GM23338 (cell line): ENCODE measurements around the gene WNT8A. TPM values are rescaled to one million over a fixed set of nuclear protein-coding genes. Genes with fewer than 3 reads are reported as not detected.
"Not testable (repeated sequence)": the region's sequence is repeated elsewhere in the genome, so short reads cannot be mapped to it uniquely, and the experiment has no call there.

Experiments
- ATAC-seq: fragments of 200-7000 bp; cut with Tn5 transposase; 3 replicates; pipeline ENCODE4 v1.9.1; 2020
- DNase-seq: peaks from one replicate; pipeline ENCODE4 v3.0.0-alpha.2; 2015; ENCODE audit warnings: low spot score
- H2AFZ ChIP-seq: fragments of 200-600 bp; sonication (generic); 2 replicates; pipeline ENCODE4 v1.8.0; 2016; ENCODE audit warnings: antibody characterized with exemption, mild to moderate bottlenecking, moderate library complexity
- H3F3A ChIP-seq: fragments of 200-600 bp; sonication (generic); replicated peaks from 2 replicates; pipeline ENCODE4 v1.8.0; 2017; ENCODE audit warnings: antibody characterized with exemption, mixed run types, low read depth
- H3K27ac ChIP-seq: fragments of 200-600 bp; sonication (generic); 2 replicates; pipeline ENCODE4 v1.6.1; 2016; ENCODE audit warnings: low read depth
- H3K27me3 ChIP-seq: fragments of 200-600 bp; sonication (generic); 2 replicates; pipeline ENCODE4 v1.8.0; 2016; ENCODE audit warnings: mild to moderate bottlenecking, mixed run types, moderate library complexity; ENCODE audit not compliant: insufficient read depth
- H3K36me3 ChIP-seq: fragments of 200-600 bp; sonication (generic); 2 replicates; pipeline ENCODE4 v1.8.0; 2016; ENCODE audit warnings: mild to moderate bottlenecking; ENCODE audit not compliant: insufficient read depth
- H3K4me1 ChIP-seq: fragments of 200-600 bp; sonication (generic); 2 replicates; pipeline ENCODE4 v1.8.0; 2016; ENCODE audit warnings: mild to moderate bottlenecking, moderate library complexity; ENCODE audit not compliant: insufficient read depth
- H3K4me2 ChIP-seq: fragments of 200-600 bp; sonication (generic); 2 replicates; pipeline ENCODE4 v1.7.1; 2017; ENCODE audit warnings: mixed run types
- H3K4me3 ChIP-seq: fragments of 200-600 bp; sonication (generic); 2 replicates; pipeline ENCODE4 v1.6.1; 2016; ENCODE audit warnings: mixed run types
- H3K79me2 ChIP-seq: fragments of 200-600 bp; sonication (generic); replicated peaks from 2 replicates; pipeline ENCODE4 v1.8.0; 2017; ENCODE audit warnings: mild to moderate bottlenecking; ENCODE audit not compliant: insufficient read depth
- H3K9me2 ChIP-seq: fragments of 200-600 bp; sonication (generic); 2 replicates; pipeline ENCODE4 v1.8.0; 2017; ENCODE audit not compliant: insufficient read depth
- H4K20me1 ChIP-seq: fragments of 200-600 bp; sonication (generic); replicated peaks from 2 replicates; pipeline ENCODE4 v1.8.0; 2017; ENCODE audit warnings: mild to moderate bottlenecking; ENCODE audit not compliant: insufficient read depth
- H3K27ac Mint-ChIP-seq: 2 replicates; pipeline ENCODE4 v1.8.0; 2020; ENCODE audit warnings: inconsistent platforms, mild to moderate bottlenecking, moderate library complexity, mixed read lengths
- H3K27me3 Mint-ChIP-seq: 3 replicates; pipeline ENCODE4 v1.8.0; 2022; ENCODE audit warnings: low read depth, mild to moderate bottlenecking, moderate library complexity, mixed read lengths, inconsistent platforms; ENCODE audit not compliant: insufficient read depth, poor library complexity
- H3K36me3 Mint-ChIP-seq: 3 replicates; pipeline ENCODE4 v1.8.0; 2021; ENCODE audit warnings: low read depth, mild to moderate bottlenecking, inconsistent platforms, moderate library complexity, mixed read lengths
- H3K4me1 Mint-ChIP-seq: 3 replicates; pipeline ENCODE4 v1.8.0; 2020; ENCODE audit warnings: mild to moderate bottlenecking, inconsistent platforms, mixed read lengths
- H3K4me3 Mint-ChIP-seq: 3 replicates; pipeline ENCODE4 v1.8.0; 2021; ENCODE audit warnings: moderate library complexity, mild to moderate bottlenecking, inconsistent platforms, mixed read lengths
- H3K9me3 Mint-ChIP-seq: 3 replicates; pipeline ENCODE4 v1.8.0; 2020; ENCODE audit warnings: moderate library complexity, mild to moderate bottlenecking, inconsistent platforms, mixed read lengths
- CREB1 ChIP-seq: fragments of 250-450 bp; sonication (Bioruptor Pico); IDR thresholded peaks from 2 replicates; pipeline ENCODE4 v1.5.0; 2020; ENCODE audit warnings: low read depth, mild to moderate bottlenecking, moderate library complexity
- EZH2 ChIP-seq: fragments of 200-600 bp; sonication (generic); IDR thresholded peaks from one replicate; pipeline ENCODE4 v1.8.0; 2017; ENCODE audit warnings: antibody characterized with exemption, mild to moderate bottlenecking, low read depth; ENCODE audit not compliant: unreplicated experiment
- EZH2phosphoT487 ChIP-seq: fragments of 200-600 bp; sonication (generic); IDR thresholded peaks from one replicate; pipeline ENCODE4 v1.8.1; 2018; ENCODE audit warnings: antibody characterized with exemption; ENCODE audit not compliant: unreplicated experiment
- NANOG ChIP-seq: IDR thresholded peaks from 2 replicates; pipeline ENCODE4 v1.6.1; 2016; ENCODE audit warnings: antibody characterized with exemption, borderline replicate concordance
- POLR2AphosphoS5 ChIP-seq: IDR thresholded peaks from 2 replicates; pipeline ENCODE4 v1.6.1; 2016; ENCODE audit warnings: antibody characterized with exemption, low read depth
- ZNF114 ChIP-seq: fragments of 250-450 bp; sonication (Bioruptor Pico); IDR thresholded peaks from 2 replicates; pipeline ENCODE4 v1.5.0; 2020; ENCODE audit warnings: mild to moderate bottlenecking, moderate library complexity
- polyA plus RNA-seq: library from polyadenylated mRNA; unstranded; fragments of >200 nt; fragmentation: Nextera tagmentation; extraction: Ambion mirVana; gene quantifications from 2 replicates; pipeline ENCODE4 v1.2.1, GENCODE V29; 2016
- total RNA-seq: library from RNA; depleted of rRNA; stranded (reverse); fragments of >200 nt; shearing (Covaris generic); gene quantifications from 2 replicates; pipeline ENCODE4 v1.2.3, GENCODE V29; 2014
- TF ChIP-seq, protein P1 (sequence below), 2 experiments: fragments of 200-600 bp in 1 of 2; sonication (generic) in 1 of 2; conservative IDR thresholded peaks; 2 replicates each; pipeline versions ENCODE4 v1.5.1 to v1.6.1; 2016 to 2017; ENCODE audit warnings: antibody characterized with exemption in 2 of 2, low read depth in 2 of 2, mild to moderate bottlenecking in 2 of 2, moderate library complexity in 1 of 2

WNT8A gene
- total and polyA plus RNA-seq, 2 experiments from 2014 or later, result not detected

DNA sequence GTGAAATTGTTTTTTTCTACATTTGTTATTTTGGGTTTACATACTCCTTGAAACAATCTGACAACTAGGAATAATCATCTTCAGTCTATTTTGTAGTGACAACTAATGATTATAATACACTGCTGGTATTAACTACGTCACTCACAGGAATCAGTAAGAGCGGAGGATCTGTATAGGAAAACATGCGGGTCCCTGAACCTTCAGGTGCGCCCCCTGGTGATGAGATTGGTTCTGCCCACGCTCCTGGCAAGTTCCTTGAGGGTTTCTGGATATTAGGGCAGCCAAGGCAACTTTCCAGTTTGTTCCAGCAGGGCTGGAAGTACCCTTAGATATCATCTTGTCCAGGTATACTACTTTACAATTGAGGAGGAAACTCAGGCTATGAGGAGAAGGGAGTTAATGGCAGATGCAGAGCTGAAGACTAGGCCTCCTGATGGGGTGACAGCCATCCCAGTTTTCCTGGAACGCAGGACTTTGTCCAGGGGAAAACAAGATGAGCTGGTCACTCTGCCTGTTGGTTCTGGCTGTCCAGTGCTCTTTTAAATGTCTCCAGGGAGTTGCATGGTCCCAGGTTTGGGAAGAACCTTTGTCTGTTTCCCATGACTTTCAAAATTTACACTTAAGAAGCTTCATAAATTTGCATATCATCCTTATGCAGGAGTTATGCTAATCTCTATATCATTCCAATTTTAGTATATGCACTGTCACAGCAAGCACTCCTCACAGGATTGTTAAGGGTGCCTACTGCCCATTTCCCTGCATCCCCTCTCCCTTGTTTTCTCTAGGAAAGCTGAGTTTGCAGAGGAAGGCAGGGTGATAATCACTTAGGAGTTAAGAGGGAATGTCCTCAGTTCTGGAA, 14.9 kb upstream of the WNT8A start:
- peak; percentile 90 for ATAC-seq
- Histone ChIP-seq H4K20me1 (no peaks in the 10 kb centered on the region), H3K27me3 (no peaks in the 10 kb centered on the region), H3K4me2 (no peak overlapping the region), H3F3A (no peaks in the 10 kb centered on the region), H3K4me1 (no peaks in the 10 kb centered on the region), H2AFZ (no peak overlapping the region), H3K9me2 (no peaks in the 10 kb centered on the region), H3K27ac (no peak overlapping the region), H3K79me2 (no peaks in the 10 kb centered on the region), H3K36me3 (no peaks in the 10 kb centered on the region), H3K4me3 (no peak overlapping the region)
- H3K27ac Mint-ChIP-seq, result no peak overlapping the region
- peaks cover 3% of the 10 kb centered on the region for H3K36me3 Mint-ChIP-seq
- no peak overlapping the region for H3K4me3 Mint-ChIP-seq
- no peaks in the 10 kb centered on the region for H3K27me3 Mint-ChIP-seq
- H3K9me3 Mint-ChIP-seq, result peaks cover 8% of the 10 kb centered on the region; the same call in 2 of the 3 replicates
- peaks cover 6% of the 10 kb centered on the region for H3K4me1 Mint-ChIP-seq
- peak; percentile 86 for DNase-seq
- TF ChIP-seq, protein P1, sequence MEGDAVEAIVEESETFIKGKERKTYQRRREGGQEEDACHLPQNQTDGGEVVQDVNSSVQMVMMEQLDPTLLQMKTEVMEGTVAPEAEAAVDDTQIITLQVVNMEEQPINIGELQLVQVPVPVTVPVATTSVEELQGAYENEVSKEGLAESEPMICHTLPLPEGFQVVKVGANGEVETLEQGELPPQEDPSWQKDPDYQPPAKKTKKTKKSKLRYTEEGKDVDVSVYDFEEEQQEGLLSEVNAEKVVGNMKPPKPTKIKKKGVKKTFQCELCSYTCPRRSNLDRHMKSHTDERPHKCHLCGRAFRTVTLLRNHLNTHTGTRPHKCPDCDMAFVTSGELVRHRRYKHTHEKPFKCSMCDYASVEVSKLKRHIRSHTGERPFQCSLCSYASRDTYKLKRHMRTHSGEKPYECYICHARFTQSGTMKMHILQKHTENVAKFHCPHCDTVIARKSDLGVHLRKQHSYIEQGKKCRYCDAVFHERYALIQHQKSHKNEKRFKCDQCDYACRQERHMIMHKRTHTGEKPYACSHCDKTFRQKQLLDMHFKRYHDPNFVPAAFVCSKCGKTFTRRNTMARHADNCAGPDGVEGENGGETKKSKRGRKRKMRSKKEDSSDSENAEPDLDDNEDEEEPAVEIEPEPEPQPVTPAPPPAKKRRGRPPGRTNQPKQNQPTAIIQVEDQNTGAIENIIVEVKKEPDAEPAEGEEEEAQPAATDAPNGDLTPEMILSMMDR (conservative IDR thresholded peaks at IDR 0.05; ENCODE audit: low read depth in 2 of 2), result peak; percentile 90 to 91
- TF ChIP-seq EZH2 (no peak), POLR2AphosphoS5 (no peak), CREB1 (CRISPR knock-in tag) (0 out of 2 replicates have a peak, but pooled peaks have one; percentile 3), NANOG (no peak), ZNF114 (CRISPR knock-in tag) (no peak), EZH2phosphoT487 (no peak)

DNA sequence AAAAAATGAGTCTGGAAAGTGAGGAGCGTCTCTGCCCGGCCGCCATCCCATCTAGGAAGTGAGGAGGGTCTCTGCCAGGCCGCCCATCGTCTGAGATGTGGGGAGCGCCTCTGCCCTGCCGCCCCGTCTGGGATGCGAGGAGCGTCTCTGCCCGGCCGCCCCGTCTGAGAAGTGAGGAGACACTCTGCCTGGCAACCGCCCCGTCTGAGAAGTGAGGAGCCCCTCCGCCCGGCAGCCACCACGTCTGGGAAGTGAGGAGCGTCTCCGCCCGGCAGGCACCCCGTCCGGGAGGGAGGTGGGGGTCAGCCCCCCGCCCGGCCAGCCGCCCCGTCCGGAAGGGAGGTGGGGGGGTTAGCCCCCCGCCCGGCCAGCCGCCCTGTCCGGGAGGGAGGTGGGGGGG, 13.8 kb upstream of the WNT8A start:
- H3K79me2 ChIP-seq, H4K20me1 ChIP-seq, H3K4me3 Mint-ChIP-seq, H3F3A ChIP-seq, H3K4me3 ChIP-seq, H3K9me2 ChIP-seq, H3K4me1 ChIP-seq, H3K4me1 Mint-ChIP-seq, ATAC-seq, H3K27me3 Mint-ChIP-seq, DNase-seq, H3K4me2 ChIP-seq, H3K36me3 ChIP-seq, H3K9me3 Mint-ChIP-seq, H2AFZ ChIP-seq, H3K27ac ChIP-seq, H3K36me3 Mint-ChIP-seq, H3K27me3 ChIP-seq: not testable (repeated sequence)
- peak overlapping the region; percentile 65; the same call in 1 of the 2 replicates for H3K27ac Mint-ChIP-seq
